HL-60 (cell line): Measurements from ENCODE around the gene HSPB1.
"Not testable (repeated sequence)": the region's sequence is repeated elsewhere in the genome, so short reads cannot be mapped to it uniquely, and the experiment has no call there.

Experiments
- DNase-seq, 2 experiments: peaks; one replicate each; pipeline ENCODE4 v3.0.0-alpha.2; 2010 to 2020; ENCODE audit warnings: low read depth in 1 of 2, low spot score in 1 of 2
- H3K27ac ChIP-seq: fragments of 250-450 bp; sonication (Bioruptor Pico); replicated peaks from 2 replicates; pipeline ENCODE4 v1.5.1; 2020; ENCODE audit warnings: mild to moderate bottlenecking, moderate library complexity
- H3K27me3 ChIP-seq: fragments of 250-450 bp; sonication (Bioruptor Pico); 2 replicates; pipeline ENCODE4 v1.5.1; 2021; ENCODE audit warnings: mild to moderate bottlenecking, moderate library complexity; ENCODE audit not compliant: insufficient read depth, poor library complexity, severe bottlenecking
- H3K4me3 ChIP-seq: replicated peaks from 2 replicates; pipeline ENCODE4 v1.5.1; 2011; ENCODE audit warnings: mild to moderate bottlenecking, control low read depth, low read length; ENCODE audit not compliant: insufficient read depth
- GABPA ChIP-seq: IDR thresholded peaks from 2 replicates; pipeline ENCODE4 v1.6.1; 2012; ENCODE audit warnings: low read depth
- POLR2AphosphoS5 ChIP-seq: IDR thresholded peaks from 2 replicates; pipeline ENCODE4 v1.6.1; 2012; ENCODE audit warnings: low read depth
- SPI1 ChIP-seq: IDR thresholded peaks from 2 replicates; pipeline ENCODE4 v1.6.1; 2012; ENCODE audit warnings: low read depth, mild to moderate bottlenecking, borderline replicate concordance
- TF ChIP-seq, protein P1 (sequence below): IDR thresholded peaks from one replicate; pipeline ENCODE4 v1.5.1; 2011; ENCODE audit warnings: low read length, control low read depth, inconsistent platforms; ENCODE audit not compliant: insufficient read depth
- TF ChIP-seq, protein P2 (sequence below): IDR thresholded peaks from 2 replicates; pipeline ENCODE4 v1.6.1; 2012; ENCODE audit warnings: low read depth; ENCODE audit not compliant: insufficient replicate concordance

HSPB1 gene

DNA sequence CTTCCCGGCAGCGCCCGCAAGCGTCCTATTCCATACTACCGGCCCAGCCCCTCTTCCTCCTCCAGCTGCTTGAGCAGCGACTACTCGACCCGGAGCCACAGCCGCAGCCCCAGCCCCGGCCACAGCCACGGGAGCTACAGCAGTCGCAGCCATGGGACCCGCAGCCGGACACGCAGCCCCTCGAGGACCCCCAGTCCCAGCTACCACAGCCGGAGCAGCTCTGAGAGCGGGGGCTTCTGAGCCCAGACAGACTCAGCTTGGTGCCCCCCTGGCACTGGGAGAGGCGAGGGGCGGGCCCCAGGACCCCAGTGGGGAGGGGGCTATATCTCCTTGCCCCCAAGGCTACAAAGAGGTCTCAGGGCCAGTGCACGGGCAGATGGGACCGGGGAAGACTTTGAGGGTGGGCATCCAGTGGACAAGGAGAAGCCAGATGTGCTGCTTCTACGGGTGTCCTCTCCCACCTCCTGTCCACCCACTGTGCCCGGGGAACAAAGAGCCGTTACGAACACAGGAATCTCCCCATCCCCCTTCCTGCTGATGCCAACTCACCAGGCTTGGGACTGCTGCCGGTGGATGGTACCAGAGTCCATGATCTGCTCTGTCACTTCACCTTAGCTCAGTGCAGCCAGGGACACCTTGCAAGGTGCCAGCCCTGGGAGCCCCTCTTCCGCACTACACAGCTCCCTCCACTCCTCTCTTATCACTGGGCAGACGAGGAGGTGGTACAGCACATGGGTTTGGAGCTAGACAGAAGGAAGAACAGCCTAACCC lies 16.7 kb upstream of the HSPB1 start:
- DNase-seq: no peak
- TF ChIP-seq GABPA (no peak), POLR2AphosphoS5 (no peak), SPI1 (no peak)
- TF ChIP-seq, protein P1, sequence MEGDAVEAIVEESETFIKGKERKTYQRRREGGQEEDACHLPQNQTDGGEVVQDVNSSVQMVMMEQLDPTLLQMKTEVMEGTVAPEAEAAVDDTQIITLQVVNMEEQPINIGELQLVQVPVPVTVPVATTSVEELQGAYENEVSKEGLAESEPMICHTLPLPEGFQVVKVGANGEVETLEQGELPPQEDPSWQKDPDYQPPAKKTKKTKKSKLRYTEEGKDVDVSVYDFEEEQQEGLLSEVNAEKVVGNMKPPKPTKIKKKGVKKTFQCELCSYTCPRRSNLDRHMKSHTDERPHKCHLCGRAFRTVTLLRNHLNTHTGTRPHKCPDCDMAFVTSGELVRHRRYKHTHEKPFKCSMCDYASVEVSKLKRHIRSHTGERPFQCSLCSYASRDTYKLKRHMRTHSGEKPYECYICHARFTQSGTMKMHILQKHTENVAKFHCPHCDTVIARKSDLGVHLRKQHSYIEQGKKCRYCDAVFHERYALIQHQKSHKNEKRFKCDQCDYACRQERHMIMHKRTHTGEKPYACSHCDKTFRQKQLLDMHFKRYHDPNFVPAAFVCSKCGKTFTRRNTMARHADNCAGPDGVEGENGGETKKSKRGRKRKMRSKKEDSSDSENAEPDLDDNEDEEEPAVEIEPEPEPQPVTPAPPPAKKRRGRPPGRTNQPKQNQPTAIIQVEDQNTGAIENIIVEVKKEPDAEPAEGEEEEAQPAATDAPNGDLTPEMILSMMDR: no peak
- TF ChIP-seq, protein P2, sequence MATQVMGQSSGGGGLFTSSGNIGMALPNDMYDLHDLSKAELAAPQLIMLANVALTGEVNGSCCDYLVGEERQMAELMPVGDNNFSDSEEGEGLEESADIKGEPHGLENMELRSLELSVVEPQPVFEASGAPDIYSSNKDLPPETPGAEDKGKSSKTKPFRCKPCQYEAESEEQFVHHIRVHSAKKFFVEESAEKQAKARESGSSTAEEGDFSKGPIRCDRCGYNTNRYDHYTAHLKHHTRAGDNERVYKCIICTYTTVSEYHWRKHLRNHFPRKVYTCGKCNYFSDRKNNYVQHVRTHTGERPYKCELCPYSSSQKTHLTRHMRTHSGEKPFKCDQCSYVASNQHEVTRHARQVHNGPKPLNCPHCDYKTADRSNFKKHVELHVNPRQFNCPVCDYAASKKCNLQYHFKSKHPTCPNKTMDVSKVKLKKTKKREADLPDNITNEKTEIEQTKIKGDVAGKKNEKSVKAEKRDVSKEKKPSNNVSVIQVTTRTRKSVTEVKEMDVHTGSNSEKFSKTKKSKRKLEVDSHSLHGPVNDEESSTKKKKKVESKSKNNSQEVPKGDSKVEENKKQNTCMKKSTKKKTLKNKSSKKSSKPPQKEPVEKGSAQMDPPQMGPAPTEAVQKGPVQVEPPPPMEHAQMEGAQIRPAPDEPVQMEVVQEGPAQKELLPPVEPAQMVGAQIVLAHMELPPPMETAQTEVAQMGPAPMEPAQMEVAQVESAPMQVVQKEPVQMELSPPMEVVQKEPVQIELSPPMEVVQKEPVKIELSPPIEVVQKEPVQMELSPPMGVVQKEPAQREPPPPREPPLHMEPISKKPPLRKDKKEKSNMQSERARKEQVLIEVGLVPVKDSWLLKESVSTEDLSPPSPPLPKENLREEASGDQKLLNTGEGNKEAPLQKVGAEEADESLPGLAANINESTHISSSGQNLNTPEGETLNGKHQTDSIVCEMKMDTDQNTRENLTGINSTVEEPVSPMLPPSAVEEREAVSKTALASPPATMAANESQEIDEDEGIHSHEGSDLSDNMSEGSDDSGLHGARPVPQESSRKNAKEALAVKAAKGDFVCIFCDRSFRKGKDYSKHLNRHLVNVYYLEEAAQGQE: no peak
- Histone ChIP-seq H3K4me3 (no peak overlapping the region), H3K27ac (no peak overlapping the region), H3K27me3 (peaks cover 22% of the 10 kb centered on the region)

DNA sequence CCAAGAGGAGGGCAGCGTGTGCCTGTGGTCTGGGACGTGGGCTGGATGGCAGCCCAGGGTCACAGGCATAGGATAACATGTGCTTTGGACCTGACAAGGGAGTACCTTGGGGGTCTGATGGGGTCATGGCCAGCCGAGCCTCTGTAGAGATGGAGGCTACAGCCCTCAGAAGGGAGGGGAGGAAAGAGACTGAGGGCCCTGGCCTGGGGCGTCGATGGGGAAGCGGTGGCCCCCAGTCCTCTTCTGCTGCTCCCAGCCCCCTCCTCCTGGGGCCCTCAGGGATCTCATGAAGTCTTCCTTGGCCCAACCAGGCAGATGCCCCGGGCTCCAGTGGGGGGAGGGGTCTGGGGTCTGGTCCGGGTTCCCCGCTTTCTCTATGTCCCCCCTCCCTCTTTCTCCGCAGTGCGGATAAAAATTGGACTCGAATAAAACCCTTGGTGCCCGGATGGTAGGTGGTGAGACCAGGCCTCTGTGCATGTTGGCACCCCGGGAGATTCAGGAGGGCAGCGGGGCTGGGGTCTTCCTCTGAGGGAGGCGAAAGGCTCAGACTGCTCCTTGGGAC lies 15.6 kb upstream of the HSPB1 start:
- Histone ChIP-seq H3K27me3 (peaks cover 17% of the 10 kb centered on the region), H3K4me3 (no peak overlapping the region), H3K27ac (no peak overlapping the region)
- TF ChIP-seq POLR2AphosphoS5 (no peak), SPI1 (no peak), GABPA (no peak)
- TF ChIP-seq, protein P2: no peak
- TF ChIP-seq, protein P1: no peak
- no peak for DNase-seq

DNA sequence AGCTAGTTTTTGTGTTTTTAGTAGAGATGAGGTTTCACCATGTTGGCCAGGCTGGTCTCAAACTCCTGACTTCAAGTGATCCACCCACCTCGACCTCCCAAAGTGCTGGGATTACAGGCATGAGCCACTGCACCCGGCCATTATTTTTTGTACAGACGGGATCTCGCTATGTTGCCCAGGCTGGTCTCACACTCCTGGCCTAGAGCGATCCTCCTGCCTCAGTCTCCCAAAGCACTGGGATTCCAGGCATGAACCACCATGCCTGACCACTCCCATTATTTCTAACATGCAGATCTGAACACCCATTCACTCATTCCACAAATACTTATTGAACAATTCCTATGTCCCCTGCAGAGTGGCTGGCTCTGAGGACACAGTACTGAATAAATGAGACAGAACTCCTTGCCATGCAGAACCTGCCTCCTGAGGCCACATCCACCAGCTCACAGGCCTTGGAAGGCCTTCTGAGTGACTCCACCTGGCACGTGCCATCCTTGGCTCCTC lies 11.6 kb upstream of the HSPB1 start:
- not testable (repeated sequence) for DNase-seq, H3K27ac ChIP-seq, H3K4me3 ChIP-seq, H3K27me3 ChIP-seq

DNA sequence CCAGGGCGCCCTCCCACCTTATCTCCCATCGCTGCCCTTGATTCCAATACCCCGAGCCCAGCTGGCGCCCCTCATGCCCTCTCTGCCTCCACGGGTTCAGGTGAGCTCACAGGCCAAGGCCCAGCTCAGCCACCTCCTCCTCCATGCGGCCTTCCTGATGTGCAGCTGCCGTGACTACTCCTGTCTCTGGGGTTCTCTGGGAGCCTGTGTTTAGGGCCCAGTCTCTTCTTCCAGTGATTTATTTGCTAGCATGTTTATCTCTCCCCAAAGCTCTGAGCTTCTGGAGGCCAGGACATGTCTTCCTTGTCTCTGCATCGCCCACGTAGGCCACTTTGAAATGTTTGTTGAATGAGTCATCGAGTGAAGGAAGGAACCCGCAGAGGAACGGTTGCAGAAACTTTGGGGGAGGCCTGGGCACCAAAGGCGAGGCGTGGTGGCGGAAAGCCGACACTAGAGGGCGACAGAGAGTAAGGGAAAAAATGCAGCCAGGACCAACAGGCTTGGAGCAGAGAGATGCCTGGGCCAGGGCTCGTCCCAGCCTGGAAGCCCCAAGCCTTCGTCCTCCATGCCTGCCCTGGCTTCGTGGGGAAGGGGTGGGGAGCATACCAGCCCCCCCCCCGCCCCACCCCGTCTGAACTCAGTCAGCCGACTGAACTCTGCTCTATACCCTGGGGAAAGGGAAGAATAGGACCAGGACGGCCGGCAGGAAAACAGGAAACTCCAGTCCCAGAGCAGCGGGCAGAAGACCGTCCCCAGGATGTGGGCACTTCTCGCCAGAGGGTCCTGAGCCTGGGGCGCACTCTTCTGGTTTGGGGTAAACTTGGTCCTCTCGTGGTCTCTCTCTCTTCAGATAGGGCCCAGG lies 10.9 kb upstream of the HSPB1 start:
- Histone ChIP-seq H3K27me3 (no peaks in the 10 kb centered on the region), H3K4me3 (peak overlapping the region; percentile 38), H3K27ac (peak overlapping the region; percentile 54)
- no peak for TF ChIP-seq GABPA
- TF ChIP-seq, protein P1: peak; percentile 96
- peak; percentile 89 to 92 for DNase-seq
